HG02759 (cell line): Measurements from ENCODE around the gene CEP126.
"Not testable (repeated sequence)": the region's sequence is repeated elsewhere in the genome, so short reads cannot be mapped to it uniquely, and the experiment has no call there.

Experiments
- ATAC-seq: cut with Tn5 transposase; IDR thresholded peaks from one replicate; pipeline ENCODE4 v1.9.1; 2021; ENCODE audit warnings: mild to moderate bottlenecking, moderate library complexity; ENCODE audit not compliant: unreplicated experiment

Gene CEP126

DNA sequence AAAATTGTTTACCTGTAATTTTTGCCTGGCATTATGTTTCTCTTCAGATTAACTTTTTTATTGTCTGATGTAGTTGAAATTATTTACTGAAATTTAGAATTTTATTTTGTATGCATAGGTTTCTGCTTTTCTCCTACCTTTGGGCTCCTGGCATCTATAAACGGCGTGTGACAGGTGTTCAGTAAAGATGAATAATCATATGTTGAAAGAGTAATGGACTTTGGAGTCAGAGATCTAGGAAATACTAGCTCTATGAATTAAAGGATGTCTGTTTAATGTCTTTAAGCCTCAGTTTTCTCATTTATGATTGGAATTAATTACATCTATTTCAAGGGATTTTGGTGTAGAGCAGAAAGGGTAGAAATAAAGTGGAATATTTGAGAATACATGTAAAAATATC, 8.7 kb downstream of the CEP126 start:
- ATAC-seq, result no peak

DNA sequence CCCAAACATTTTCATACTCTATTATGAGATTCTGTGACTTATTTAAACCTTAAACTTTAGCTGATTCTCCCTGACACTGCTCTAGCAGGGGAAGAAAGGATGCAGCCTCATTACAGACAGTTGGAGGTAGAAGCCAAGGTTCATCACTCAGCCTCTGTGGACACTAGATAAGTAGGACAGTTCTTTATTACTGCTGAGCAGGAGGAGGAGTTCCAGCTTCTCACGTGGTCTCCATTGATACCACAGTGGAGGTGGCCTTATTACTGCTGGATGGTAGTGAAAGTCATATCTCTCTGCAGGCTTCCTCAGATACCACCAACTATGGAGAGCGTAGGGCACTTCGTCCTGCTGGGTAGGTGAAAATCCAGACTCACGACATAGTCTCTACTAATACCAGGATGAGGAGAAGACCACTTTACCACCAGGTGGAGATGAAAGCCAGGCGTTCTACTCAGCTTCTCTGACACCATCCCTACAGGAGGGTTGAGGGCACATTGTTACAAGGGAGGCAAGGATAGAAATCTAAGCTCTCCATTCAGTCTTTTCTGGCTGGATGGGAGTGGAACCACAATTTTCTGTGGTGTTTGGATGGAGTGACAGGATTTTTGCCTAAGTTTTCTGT, 14.6 kb downstream of the CEP126 start:
- no peak for ATAC-seq

DNA sequence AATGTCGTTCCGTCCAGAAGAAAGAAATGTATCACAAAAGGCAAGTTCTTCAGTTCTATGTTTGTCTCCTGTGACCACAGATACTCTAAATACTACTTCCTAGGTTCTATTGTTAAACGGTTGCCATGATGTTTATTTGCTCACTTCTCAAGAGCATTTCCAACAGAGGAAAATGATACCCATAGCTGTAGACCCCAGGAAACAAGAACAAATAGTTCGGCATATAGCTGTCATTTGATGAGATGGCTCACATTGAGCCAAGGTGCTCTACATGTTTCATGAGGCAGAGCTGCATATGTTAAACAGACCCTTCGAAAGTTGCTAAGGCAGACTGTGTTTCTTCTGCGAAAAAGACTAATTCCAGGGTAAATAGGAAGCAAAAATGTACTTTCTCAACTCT, 16.9 kb downstream of the CEP126 start:
- no peak for ATAC-seq

DNA sequence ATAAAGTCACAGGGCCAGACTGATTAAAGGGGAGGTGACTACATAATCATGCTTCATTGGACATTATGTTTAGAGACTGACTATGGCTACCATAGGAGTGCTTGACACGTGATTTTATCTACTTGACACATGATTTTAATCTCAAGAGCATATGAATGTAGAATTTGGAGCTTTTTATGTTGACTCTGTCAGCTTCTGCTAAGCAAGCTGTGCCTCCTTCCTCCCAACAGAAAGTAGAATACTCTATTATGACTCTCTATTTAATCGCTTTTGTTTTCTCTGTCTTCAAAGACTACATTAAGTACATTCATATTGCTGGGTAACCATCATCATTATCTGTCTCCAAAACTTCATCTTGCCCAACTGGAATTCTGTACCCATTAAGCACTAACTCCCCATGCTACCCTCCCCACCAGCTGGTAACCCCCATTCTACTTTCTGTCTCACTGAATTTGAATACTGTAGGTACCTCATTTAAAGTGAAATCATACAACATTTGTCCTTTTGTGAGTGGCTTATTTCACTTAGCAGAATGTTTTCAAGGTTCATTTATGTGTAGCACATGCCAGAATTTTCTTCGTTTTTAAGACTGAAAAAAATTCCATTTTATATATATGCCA, 26.2 kb downstream of the CEP126 start:
- no peak for ATAC-seq

DNA sequence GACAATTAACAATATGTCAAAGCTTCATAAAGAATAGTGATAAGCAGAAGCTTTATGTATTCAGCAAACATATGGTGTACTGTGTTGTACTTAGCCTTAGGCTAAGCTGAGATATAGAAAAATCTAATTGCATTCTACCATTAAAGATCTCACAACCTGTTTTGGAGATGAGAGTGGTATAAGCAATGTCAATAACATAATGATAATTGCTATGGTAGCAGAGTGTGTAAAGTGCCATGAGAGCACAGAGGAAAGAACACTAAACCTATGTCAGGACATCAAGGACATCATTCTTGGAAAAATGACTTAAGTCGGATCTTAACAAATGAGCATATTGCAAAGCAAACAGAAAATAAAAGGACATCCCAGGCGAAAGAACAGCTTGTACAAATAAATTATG, 30.1 kb downstream of the CEP126 start:
- no peak for ATAC-seq

DNA sequence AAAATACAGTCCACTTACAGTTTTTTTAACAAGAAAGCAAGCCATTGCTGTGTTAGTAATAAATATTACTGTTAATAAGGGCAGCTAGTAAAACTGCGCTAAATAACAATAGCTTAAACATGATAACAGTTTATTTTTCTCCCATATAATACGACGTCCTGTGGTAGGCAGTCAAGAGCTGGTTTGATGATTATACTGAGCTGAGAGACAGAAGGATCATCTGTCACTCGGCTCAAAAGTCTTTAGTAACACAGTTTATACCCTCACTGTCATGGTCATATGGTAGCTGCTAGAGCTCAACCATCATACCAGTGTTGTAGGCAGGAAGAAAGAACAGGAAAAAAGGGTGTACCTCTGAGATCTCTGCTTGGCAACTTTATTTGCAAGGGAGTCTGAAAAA, 30.6 kb downstream of the CEP126 start:
- ATAC-seq, result no peak

DNA sequence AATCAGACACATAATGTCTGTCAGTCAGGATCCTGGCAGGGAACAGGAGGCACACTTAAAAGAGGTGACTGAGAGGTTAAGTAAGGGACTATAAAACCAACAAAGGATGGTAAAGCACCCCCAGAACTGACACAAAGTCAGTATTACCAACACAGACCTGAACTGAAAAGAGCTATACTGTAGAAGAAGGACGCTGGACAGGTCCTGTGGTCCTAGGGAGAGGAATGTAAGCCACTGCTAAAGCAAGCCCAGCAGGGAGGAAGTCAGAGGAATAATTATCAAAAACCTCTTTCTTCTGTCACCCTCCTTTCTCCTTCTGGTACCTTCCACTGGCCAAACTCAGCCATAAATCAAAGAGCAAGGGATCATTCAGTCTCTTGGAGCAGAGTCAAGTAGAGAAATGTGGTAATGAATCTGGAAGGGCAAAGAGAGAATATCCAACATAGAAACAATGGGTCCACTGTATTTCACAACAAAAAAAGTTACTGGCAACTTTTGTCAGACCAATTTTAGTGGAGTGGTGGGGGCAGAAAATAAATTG, 34.9 kb downstream of the CEP126 start:
- no peak for ATAC-seq

DNA sequence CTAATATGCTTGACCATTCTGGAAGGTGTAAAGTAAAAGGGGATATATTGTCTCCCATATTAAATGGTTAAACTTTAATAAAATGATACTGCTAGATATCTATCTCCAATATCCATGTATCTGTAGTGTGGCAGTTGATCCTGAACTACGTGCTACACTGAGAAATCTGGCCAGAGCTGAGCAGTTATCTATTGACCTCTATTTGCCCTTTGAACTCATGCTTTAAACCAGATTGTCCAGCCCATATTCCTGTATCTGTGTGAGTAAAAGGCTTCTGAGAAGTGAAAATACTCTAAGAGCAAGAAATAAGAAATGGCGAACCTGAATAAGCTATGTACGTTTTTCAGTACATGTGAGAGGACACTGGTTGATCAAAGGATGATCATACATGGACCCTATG, 40.5 kb downstream of the CEP126 start:
- ATAC-seq, result no peak

DNA sequence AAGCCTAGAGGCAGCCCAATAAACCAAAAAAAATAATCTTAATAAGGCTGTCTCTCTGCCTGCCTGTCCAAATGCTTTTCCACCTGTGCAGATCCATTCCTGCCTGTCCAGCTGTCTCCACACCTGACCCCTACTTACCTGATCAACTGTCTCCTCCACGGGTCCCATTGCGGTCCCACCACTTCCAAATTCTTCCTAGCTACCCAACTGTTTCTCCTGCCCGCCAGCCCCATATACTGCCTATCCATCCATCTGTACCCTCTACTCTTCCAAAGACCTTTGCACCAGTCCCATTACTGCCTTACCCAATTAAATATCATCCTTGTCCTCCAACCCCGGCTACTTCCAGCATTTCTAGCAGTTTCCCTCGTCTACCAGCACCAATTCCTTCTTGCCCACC, 40.9 kb downstream of the CEP126 start:
- ATAC-seq, result no peak

DNA sequence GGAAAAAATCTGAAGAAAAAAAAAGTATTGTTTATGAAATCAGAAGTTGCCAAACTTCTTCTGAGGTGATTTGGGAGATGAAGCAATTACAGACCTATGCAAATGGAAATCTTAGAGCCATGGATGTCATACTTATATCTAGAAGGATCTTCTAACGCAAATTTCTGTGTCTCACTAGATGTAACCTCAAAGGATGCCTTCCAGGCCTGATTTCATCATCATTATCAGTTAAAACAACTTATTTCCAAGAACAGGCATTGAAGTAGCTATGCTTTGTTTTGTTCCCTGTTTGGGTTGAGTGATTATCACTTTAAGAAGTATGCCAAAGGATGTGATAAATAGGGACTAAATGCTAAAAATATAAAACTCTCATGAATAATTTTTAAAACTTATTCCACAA, 45.4 kb downstream of the CEP126 start:
- ATAC-seq, result no peak

DNA sequence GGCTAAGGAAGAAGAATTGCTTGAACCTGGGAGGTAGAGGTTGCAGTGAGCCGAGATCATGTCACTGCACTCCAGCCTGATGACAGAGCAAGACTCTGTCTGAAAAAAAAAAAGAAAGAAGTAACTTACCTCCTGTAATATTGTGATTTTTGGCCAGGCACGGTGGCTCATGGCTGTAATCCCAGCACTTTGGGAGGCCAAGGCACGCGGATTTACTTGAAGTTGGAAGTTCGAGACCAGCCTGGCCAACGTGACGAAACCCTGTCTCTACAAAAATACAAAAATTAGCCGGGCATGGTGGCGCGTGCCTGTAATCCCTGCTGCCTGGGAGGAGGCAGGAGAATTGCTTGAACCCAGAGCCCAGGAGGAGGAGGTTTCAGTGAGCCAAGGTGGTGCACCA, 49.4 kb downstream of the CEP126 start:
- ATAC-seq, result not testable (repeated sequence)

DNA sequence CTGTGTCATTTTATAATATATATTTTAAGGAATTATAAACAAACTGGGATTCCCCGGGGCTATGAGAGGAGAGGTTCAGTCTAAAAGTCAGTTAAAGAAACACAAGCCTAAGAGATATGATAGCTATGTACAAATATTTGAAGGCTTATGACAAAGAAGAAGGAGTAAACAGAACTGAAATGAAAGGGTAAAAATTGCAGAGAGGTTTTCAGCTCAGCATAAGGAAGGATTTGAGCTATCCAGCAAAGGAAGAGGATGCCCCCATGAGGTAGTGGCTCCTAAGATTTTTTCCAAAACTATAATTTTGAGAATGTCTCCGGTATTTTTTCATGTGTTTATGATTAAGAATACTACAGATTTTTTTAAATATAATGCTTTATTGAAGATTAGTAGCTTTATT, 59.4 kb downstream of the CEP126 start:
- ATAC-seq, result no peak

DNA sequence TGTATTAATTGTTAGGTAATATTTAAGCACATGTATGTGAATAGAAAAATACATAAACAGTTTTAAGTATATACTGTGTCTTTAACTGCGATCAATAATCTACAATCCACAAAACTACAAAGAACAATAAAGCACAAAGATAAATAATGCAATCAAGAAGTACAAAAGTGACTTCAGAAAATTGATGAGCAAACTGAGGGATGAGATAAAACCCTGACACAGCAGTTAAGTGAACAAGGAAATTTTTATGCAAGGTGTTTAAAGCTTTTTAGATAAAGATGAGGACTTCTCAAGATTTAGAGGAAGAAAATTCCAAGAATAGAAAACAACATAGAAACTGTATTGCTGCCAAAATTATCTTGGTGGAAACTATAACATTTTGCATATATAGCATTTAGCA, 60.0 kb downstream of the CEP126 start:
- ATAC-seq, result no peak

DNA sequence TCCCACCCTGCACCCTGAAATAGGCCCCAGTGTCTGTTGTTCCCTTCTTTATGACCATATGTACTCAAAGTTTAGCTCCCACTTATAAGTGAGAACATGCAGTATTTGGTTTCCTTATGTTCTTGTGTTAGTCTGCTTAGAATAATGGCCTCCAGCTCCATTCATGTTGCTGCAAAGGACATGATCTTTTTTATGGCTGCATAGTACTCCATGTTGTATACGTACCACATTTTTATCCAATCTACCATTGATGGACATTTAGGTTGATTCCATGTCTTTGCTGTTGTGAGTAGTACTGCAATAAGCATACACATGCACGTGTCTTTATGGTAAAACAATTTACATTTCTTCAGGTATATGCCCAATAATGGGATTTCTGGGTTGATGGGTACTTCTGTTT, 60.9 kb downstream of the CEP126 start:
- ATAC-seq, result no peak

DNA sequence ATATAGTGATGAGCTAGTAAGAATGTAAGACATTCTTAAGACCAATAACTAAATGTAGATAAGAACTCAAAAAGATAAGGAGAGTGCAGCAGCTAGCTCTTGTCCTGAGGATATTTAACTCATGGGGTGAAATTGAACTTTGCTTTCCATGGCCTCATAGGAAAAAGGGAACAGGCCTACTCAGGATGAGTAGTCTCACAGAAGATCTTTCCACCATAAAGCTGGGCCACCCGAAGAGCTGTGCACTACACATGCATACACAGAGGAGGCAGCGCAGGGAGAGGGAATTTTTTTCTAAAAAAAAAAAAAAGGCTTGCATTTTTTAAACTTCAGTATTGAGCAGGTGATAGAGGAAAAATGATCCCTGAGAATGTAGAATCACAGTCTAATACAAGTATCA, 72.6 kb downstream of the CEP126 start:
- no peak for ATAC-seq

DNA sequence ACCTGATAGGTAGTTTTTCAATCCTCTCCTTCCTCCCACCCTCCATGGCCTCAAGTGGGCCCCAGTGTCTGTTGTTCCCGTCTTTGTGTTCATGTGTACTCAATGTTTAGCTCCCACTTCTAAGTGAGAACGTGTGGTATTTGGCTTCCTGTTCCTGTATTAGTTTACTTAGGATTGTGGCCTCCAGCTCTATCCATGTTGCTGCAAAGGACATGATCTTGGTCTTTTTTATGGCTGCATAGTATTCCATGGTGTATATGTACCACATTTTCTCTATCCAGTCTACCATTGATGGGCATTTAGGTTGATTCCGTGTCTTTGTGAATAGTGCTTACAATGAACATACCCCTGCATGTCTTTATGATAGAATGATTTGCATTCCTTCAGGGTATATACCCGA, 78.4 kb downstream of the CEP126 start:
- ATAC-seq, result no peak

DNA sequence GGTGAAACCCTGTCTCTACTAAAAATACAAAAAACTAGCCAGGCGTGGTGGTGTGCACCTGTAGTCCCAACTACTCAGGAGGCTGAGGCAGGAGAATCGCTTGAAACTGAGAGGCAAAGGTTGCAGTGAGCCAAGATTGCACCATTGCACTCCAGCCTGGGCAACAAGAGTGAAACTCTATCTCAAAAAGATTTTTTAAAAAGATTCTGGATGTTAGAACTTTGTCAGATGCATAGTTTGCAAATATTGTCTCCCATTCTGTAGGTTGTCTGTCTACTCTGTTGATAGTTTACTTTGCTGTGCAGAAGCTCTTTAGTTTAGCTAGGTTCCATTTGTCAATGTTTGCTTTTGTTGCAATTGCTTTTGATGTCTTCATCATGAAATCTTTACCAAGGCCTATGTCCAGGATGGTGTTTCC, 79.3 kb downstream of the CEP126 start:
- not testable (repeated sequence) for ATAC-seq

DNA sequence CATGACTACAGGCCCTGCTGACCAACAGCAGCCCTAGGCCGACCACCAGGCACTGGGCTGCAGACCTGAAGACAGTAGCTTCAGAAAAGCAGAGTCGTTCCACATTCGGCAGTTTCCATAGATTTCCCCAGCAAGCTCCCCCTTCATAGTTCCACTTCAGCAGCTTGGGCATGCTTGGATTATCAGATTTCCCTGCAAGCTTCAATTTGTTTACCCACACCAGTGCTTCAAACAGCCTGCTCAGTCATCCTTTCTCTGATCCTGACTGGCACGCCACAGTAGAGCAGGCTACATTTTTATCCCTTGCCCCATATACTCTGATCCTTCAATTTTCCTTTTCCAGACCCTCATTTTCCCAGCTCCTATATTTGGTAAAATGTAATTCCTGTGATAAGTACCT, 81.3 kb downstream of the CEP126 start:
- no peak for ATAC-seq

DNA sequence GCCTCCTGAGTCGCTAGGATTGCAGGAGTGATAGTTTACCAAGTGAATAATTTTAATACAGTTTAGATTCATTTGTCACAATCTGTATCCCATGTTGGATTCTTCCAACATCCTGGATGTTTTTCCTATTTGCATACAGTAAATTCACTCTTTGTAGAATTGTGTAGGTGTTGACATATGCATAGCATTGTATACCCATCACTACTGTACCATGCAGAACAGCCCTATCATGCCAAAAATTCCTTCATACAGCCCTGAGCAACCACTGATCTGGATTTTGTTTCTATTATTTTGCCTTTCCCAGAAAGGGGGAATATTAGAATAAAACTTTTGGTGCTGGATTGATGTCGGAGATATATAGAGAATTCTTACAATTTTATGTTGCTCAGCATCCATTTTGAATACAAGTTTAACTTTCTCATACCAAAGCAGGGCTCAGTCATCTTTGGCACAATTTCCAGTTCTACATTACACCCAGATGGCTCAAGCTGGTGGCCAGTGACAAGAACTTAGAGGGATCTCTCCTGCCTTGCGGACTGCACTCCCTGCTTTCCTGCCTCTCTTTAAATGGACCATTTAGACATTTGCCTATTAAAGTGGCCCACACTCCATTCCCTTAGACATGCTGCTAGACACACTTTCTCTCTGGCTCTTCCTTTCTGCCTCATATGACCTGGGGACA, 87.0 kb downstream of the CEP126 start:
- ATAC-seq, result no peak

DNA sequence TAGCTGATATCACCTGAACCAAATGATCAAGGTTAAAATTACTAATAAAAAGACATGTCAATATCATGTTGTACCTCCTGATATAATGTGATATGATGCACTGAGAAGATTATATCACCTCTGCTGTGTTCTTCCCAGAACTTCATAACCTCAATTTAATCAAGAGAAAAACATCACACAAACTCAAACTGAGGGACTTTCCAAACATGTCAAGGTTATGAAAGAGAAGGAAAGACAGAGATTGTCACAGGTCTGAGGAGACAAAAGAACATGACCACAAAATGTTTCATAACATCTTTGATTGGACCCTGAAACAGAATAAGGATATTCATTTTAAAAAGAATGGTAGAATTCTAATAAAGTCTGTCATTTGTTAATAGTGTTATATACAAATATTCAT, 89.4 kb downstream of the CEP126 start:
- ATAC-seq, result no peak

DNA sequence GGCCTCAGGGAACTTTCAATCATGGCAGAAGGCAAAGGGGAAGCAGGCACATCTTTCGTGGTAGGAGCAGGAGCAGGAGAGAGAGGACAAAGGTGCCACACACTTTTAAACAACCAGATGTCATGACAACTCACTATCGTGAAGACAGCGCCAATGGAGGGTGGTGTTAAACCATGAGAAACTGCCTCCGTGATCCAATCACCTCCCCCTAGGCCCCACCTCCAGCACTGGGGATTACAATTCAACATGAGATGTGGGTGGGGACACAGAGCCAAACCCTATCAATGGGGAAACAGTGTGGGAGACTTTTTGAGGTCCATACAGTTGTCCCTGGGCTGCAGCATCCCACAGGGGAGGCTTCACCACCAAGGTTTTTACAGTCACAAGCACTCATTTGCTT, 90.5 kb downstream of the CEP126 start:
- ATAC-seq, result no peak

DNA sequence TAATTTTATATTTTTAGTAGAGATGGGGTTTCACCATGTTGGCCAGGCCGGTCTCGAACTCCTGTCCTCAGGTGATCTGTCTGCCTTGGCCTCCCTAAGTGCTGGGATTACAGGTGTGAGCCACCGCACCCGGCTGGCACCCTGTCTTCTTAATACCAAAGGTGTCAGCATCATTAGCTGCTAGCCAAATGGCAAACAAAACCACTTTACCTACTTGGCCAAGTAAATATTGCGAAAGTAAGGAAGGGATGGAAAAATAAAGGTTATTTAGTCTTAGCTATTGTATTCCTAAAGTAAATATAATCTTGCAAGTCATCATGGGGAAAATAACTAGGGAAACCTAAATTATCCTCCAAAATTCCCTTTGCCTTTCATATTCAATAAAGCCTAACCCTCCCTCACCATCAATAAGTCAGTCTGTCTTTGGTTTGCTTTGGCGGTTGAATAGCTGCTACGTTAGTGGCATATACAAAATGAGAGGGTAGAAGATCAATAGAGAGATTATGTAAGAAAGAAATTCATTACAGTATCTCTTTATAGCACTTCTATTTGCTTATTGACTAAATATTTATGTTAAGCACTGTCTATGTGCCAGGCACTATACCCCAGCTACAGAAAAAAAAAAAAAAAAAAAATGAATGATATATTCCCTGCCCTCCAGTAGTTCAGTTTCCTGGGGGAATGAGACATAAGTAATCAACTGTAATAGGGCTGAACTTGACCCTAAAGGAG, 92.2 kb downstream of the CEP126 start:
- no peak for ATAC-seq
